D341Med (cell line): ENCODE data around the gene LRRTM4.

Experiments
- DNase-seq: peaks from one replicate; pipeline ENCODE4 v3.0.0; 2012; ENCODE audit warnings: low spot score

LRRTM4 gene

DNA sequence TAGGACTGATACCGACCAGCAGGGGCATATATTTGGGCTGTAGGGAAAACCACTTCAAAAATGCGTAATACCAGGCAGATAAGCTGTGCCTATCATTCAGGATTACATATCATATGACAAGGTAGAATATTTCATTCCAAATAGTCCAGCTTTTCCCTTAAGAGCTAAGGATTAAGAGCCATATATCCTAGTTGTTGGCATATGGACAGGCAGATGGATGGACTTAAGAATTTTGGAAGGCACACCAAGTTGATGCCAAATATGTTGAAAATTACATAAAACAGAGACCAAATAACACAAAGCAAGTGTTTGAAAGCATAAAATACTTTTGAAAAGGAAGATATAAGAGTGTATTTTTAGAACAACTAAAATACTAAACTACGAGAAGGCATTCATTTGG lies 52.1 kb downstream of the LRRTM4 start:
- DNase-seq = no peak

DNA sequence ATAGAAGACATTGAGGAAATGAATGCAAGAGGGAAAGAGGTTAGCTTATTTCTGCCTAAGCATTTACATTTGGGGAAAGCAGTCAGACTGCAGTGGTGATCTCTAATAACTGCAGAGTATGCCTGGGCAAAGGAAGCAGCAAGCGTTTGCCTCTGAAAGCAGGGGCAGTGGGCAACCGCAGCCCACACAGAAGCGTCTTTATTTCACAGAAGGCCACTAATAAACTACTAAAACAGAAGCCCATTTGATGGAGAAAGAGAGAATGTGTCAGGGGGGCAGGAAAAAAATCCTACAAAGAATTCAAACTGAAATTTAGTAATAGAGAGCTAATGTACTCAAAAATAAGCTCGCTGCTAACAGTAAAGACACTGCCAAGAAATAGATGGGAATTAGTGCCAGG lies 53.1 kb downstream of the LRRTM4 start:
- DNase-seq = no peak

DNA sequence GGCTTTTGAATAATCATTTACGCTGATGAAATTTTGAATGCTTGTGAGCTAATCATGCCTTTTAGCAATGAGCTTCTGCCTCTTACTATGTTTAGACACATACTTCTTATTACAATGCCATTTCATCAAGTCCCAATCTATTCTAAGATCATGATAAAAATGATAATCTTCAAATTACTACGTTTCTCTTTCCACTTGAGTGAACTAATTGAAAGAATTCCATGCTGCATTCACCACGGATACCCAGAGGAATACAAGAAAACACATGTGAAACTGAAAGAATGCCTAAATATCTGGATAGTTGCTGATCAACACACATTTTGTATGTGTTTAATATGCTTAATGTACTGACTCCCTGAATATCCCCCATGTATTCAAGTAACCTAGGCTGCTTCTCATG lies 62.3 kb downstream of the LRRTM4 start:
- DNase-seq = no peak

DNA sequence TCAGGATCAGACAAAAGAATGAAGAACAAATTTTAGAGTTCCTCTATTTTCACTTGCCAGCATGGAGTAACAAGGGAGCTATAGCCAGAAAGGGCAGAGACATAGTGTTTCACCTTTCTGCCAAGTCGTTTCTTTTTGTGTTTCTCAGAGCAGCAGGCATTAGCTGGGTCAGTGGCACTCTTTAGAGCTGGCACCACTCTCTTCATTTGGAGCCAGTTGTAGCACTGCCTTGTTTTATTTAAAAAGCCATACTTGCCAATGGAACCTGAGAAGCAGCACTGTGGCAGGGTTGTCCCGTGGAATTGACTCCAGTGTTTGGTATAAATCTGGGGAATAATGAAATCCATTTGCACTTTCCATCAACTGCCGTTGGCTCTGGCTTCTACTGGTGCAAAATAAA lies 64.0 kb downstream of the LRRTM4 start:
- no peak for DNase-seq

DNA sequence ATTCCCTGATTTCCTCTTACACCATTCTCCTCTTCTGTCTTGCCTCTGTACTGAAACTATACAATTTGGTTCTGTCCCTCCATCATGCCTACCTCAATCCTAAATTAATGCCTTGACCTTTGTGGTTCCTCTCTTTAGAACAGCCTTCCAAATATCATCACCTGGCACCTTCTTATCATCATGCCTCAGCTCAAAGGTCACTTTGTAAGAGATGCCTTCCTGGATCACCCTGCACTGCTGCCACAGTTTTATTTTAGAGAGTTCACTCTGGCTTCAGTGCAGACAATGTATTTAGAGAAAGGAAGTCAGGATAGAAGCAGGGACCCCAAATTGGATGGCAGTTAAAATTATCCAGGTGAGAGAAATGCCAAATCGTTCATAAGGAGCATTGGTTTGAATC lies 64.5 kb downstream of the LRRTM4 start:
- DNase-seq = no peak

DNA sequence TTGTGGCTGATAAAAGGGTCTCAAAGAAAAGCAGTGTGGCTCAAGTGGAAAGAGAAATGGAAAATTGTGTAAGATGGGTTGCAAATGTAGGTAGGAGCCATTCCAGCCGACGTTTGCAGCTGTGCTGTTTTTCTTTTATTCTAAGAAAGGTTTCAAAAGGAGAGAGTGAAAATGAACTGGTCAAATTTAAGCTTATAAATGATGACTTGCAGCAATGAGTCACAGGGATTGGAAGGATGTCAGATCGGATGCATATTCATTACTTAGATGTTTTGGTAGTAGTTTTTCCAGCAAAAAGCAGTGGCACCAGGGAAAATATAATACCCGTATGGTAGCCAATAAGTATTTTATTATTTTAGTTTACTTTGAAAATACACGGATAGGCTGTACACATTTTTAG lies 79.1 kb downstream of the LRRTM4 start:
- DNase-seq = no peak

DNA sequence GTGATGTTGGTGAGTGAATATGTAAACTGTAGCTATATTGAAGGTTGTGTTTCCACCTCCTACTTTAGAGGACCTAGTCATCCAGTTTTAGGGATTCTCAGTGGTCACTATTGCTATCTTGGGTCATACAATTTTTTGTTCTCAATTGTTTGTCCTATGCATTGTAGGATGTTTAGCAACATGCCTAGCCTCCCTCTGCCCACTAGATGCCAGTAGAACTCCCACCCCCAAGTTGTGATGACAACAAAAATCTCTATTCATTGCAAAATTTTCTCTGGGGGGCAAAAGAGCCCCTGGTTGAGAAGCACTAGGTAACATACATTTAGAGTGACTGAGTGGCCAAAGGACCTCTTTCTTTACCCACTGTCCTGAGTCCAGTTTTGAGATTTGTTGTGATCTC lies 87.3 kb downstream of the LRRTM4 start:
- DNase-seq = no peak

DNA sequence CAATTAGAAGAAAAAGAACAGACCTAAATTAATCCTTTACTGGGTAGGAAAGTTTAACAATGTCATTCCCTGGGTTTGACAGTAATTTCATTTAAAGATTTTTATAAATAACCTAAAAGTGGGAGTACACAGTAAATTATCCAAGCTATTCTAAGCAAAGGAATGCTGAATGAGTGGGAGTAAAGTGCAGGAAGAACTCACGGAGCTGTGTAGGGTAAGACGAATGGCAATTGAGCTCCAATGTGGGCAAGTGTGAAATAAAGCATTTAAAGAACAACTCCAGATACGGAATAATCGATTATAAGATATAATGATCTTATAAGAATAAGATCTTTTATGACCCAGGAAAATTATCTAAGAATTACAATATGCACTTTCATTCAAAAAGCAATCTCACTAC lies 93.2 kb downstream of the LRRTM4 start:
- no peak for DNase-seq

DNA sequence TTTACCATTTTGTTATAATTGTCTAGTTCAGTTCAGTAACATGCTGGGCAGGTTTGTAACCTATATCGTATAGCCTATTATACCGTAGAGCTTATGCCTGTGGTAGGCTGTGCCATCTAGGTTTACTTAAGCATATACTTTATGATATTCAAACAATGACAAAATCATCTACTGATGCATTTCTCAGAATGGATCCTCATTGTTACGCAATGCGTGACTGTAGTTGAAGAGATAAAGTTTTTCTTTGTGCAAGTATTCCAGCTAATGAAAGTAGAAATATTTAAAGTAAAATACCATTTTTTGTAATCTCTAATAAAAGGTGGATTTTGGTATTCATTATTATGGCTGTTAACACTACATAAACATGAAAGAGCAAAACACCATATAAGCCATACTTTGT lies 100.2 kb downstream of the LRRTM4 start:
- no peak for DNase-seq

DNA sequence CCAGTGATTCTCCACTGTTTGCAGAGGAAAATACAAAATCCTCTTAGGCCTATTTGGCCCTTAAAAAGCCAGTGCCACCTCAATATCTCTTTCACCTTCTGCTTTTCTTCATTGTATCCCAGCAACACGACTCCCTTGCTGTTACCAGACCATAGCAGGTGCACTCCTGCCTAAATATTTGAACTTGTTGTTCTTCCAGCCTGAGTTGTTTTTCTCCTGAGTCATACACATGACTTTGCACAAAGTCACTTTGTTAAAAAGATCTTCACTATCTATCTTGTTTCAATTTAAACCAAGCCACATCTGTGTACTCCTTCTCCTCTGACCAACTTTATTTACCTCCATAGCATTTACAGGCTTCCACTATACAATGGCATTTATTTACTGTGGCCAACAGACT lies 103.6 kb downstream of the LRRTM4 start:
- DNase-seq = no peak

DNA sequence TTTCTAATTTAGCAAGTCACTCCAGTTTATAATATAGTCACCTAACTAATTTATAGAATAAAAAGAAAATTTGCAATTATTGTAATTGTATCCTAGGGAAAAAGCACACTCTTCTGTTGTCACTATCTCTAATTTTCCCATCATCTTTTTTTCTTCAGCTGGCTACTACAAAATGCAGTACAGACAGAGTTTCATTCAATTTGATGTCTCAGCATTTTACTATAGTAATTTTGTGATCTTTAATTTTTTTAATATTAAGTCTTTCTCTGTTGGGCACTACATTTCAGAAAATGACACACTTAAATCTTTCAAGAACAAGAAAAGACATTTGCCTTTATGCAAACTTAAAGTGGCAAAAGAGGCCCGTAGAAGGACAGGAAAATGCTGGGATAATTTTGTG lies 118.0 kb downstream of the LRRTM4 start:
- no peak for DNase-seq

DNA sequence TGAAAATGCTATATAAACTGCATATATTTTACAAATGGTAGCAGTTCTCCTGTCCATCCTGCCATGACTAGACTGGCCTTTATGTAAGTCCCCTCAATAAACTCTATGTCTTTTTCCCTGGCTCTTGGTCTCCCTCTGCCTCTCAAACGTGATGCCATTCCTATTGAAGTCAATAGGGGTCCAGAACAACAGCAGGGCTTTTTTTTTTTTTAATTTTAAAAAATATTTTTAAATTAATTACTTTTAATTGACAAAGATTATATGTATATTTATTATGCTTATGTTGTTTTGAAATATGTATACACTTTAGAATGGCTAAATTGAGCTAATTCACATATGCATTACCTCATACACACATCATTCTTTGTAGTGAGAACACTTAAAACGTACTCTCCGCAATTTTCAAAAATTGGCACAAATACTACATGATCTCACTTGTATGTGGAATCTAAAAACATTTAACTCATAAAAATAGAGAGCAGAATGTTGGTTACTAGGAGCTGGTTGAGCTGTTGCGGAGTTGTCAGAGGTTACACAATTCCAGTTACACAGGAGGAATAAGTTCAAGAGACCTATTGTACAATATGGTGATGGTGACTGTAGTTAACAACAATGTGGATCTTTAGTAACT lies 123.1 kb downstream of the LRRTM4 start:
- no peak for DNase-seq

DNA sequence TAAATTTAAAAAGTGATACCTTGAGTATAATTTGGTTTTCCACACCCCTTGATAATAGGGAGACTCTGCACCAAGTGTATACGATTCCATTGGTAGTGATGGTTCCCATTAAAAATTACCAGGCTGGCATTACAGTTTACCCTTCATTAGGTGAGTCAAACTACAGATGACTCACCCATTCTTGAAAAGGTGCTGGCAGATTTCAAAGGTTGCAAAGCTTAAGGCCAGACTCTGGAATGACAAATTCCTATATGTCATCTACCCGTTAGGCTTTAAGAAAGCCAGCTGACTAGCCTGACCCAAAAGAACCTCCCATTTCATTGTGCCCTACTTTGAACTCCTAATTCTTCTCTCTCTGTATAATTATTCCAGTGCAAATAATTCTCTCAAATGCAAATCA lies 124.4 kb downstream of the LRRTM4 start:
- no peak for DNase-seq

DNA sequence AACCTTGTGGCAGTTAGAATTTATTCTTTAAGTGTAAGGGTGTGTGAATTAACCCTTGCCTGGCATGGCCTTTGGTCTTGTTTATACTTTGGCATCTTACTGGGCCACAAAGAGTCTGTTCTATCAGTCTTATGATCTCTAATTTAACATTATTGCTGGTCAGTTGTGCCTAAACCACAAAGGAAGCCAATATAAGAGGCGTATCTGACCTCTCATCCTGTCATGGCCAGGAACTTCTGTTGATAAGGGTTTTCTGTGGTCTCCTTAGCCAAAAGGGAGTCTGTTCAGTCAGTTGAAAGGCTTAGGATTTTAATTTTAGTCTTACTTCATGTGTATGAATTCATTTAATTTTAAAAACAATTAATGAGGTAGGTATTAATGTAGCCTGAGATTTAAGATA lies 127.2 kb downstream of the LRRTM4 start:
- no peak for DNase-seq

DNA sequence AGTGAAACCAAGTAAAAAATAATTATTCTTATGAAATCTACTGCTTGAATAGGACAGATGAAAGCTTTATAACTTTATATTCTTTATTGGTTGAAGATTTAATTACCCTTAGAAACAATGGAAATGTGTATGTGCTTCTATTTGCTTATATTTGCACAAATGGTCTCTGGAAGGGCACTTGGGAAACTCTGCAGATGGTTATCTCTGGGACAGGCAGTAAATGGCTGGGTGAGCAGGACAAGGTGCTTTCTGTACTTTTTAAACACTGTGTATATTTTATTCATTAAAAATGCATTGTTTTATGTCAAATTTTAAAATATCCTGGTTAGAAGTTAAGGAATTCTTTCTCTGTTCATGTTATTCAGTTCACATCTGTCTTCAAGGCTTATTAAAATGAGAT lies 131.1 kb downstream of the LRRTM4 start:
- DNase-seq = no peak

DNA sequence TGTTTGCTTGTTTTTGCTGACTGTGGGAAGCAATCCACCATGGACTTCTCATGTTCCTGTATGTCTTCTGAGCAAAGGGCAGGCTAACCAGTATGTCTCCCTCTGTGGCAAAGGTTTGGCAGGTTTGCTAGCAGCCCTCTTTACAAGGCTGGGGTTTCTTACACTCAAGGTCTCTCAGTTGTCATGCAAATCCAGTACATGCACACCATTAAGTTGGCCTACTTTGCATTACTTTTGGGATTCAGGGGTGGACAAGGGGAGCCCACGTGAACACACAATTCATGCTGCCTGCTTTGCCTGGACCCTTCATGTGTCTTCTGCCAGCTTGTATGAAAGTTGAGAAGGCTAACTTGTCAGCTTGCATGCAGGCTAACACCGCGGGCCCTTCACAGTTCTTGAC lies 134.9 kb downstream of the LRRTM4 start:
- DNase-seq = no peak

DNA sequence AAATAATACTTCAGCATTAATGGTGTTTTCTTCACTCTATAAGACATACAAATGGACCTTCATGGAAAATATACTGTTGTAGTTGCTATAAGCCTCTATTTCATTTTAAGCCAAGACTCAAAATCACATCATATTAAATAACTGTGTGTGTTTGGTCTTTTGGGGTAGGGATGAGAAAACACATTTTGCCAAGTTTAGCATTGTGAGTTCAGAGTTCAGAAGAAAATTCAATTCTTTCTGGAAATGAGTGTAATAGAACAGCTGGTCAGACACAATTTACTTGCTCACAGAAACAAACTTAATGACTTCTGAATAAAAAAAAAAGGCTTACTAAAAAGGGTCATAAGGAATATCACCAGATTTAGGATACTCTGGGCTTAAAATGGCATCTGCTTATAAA lies 149.5 kb downstream of the LRRTM4 start:
- no peak for DNase-seq

DNA sequence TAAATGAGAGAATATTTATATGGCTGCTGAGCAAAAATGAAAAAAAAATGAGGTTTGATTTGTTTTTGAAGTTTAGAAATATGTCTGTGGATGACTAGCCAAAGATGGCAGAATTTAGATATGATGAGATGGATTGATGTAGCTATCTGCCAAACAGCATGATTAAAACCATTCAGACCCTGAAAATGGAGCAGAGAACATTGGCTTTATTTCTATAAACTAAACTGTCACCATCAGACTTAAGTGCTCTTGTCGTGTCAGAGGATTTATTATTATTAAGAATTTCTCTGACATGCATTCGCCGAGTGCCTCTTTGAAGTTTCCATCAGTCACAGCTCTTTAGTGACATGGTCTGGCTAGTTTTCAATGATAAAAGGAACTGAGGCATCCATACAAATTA lies 151.7 kb downstream of the LRRTM4 start:
- no peak for DNase-seq

DNA sequence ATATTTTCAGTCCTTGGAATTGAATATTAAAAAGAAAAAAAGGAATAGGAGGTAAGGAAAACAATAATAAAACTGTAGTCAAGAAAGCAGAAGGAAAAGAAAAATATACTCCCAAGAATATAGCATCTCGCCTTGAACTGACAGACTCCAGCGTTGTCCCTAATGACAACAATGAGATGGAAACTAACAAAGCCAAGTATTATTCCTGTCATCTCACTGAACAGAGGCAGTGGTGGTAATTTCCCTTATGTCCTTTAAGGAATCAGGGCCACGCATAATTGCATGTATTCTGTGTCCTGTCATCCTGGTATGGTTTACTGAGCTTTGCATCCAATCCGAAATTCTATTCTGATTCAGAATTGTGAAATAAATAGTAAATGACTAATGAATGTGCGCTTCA lies 158.9 kb downstream of the LRRTM4 start:
- DNase-seq = no peak

DNA sequence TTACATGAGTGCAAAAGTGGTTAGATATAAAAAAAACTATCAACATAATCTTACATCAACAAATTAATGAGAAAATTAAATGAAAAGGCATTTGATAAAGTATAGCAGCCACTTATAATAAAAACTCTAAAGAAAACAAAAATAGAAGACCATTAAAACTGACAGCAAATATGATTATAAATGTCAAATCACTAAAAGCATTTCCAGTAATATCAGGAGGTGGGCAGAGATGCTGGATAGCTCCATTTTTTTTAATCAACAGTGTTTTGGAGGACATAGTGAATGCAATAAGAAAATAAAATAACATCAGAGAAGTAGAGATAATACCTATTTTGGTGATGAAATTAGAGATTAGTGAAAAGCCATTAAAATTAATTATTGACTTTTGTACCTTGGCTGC lies 173.4 kb downstream of the LRRTM4 start:
- DNase-seq = no peak

DNA sequence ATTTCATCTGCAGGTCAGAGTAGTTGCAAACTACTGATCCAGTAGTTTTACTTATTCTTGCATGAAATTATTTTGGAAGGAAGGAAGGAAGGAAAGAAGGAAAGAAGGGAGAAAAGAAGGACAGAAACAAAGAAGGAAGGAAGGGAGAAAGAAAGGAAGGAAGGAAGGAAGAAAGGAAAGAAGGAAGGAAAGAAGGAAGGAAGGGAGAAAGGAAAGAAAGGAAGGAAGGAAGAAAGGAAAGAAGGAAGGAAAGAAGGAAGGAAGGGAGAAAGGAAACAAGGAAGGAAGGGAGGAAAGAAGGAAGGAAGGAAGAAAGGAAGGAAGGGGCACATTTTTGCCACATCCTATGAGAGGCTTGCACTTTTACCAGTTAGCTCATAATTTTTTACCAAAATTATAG lies 186.2 kb downstream of the LRRTM4 start:
- DNase-seq = no peak

DNA sequence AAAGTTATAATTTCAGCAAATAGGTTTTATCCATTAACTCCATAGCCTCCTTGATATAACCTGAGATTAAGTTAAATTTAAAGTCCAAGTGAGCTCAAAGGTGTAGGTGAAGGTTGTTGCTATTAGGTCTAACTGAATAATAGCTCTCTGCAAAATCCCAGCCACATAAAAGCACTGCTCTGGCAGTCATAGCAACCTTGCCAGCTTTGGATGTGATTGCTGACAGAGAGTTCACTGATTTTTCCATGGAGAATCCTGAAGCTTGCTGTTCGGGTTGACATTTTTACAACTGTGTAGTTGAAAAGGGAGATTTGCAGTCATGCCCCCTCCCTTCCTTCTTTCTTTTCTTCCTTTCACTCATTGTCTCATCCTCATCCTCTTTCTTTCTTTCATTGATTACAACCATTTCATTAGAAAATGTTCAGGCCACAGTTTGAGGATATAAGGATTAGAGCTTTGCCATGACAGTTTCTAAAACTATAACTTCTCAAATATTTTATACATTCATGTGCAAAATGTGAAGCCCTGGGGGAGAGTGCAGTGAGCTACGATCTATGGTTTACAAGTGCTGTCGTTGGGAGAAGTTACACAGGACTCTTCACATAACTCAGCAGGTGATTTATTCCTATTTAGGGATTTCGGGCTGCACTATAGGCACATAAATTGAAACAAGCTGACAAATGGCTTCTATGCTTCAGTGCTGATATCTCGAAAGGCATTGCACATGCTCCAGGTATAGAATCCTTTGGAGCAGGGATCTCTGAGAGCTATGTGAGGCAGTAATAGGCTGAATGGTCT lies 193.8 kb downstream of the LRRTM4 start:
- no peak for DNase-seq

DNA sequence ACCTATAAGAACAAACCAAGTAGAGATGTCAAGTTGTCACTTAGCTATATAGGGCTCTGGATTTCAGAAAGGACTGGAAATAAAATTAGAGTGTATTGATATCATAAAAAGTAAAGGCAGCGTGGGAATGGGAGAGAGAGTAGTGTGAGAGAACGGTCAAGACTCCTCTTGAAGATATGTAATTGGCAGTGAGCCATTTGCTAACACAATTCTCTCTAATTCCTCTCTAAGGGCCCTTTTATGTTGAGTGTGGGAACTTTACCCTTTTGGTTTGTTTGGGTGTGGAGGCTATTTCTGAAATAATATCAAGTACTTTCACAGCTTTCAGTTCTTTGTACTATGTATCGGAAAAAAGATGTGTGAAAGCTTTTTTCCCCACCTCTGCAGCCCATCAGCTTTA lies 196.8 kb downstream of the LRRTM4 start:
- DNase-seq = no peak

DNA sequence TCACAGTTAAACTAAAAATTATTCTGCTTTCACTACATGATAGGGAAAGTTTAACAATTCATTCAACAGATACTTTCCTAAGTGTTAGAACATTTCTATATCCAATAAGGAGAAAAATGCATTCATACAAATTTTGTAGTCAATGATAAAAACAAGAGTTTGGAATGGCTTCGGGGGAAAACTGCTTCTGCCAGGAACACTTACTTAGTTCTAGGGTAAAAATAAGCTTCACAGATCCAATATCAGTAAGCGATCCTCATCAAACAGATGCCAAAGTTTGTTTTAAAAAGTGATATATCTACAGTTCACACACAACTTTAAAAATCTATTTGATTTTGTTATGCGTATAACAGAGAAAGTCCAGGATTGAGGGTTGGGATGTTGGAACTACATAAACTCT lies 199.7 kb downstream of the LRRTM4 start:
- DNase-seq = no peak
